Stimulated activated naive CD4-positive, alpha-beta T cell (primary cell): ENCODE results near the gene CCNO.
A peak's percentile ranks its signal among the peaks of the same experiment; 100 is the strongest.

ENCODE experiments used
- DNase-seq, 6 experiments: peaks; one replicate each; lab custom pipeline; 2025; lab: John Stamatoyannopoulos, UW

Gene CCNO

GRCh38 chr5:55232985-55233928 is at the start of gene CCNO:
CCNO (minus strand) TSS chr5:55233608; CDS start chr5:55233523, 85 bp downstream.
- peak; percentile 10 to 55 (median 38) for DNase-seq

- DNase-seq: no peak
Observed at GRCh38 chr5:55278778-55279177, 45.4 kb upstream of the CCNO start.

GRCh38 chr5:55276771-55277170 is 43.4 kb upstream of the CCNO start:
- DNase-seq: no peak

GRCh38 chr5:55258339-55258738 is 24.9 kb upstream of the CCNO start:
- no peak for DNase-seq

- DNase-seq: no peak
Observed at GRCh38 chr5:55254802-55255201, 21.4 kb upstream of the CCNO start.

- DNase-seq: no peak
Observed at GRCh38 chr5:55250064-55250463, 16.7 kb upstream of the CCNO start.

- DNase-seq: no peak
Observed at GRCh38 chr5:55241746-55242145, 8.3 kb upstream of the CCNO start.

- DNase-seq: no peak
Observed at GRCh38 chr5:55236800-55237199, 3.4 kb upstream of the CCNO start.

GRCh38 chr5:55234121-55234700 is 803 bp upstream of the CCNO start:
- peak in 1 of 6 experiments; percentile 15 for DNase-seq

- peak in 2 of 6 experiments; percentile 11 to 41 for DNase-seq
Observed at GRCh38 chr5:55232271-55232984, 980 bp downstream of the CCNO start.

GRCh38 chr5:55231919-55232270 is 1.5 kb downstream of the CCNO start:
- peak in 1 of 6 experiments; percentile 25 for DNase-seq

- peak in 2 of 6 experiments; percentile 35 to 50 for DNase-seq
Observed at GRCh38 chr5:55231029-55231918, 2.1 kb downstream of the CCNO start.

- no peak for DNase-seq
Observed at GRCh38 chr5:55230086-55230629, 3.2 kb downstream of the CCNO start.

- peak in 1 of 6 experiments; percentile 8 for DNase-seq
Observed at GRCh38 chr5:55227664-55228430, 5.6 kb downstream of the CCNO start.

- DNase-seq: peak in 3 of 6 experiments; percentile 27 to 47 (median 42)
Observed at GRCh38 chr5:55226934-55227663, 6.3 kb downstream of the CCNO start, which contains the start of gene MCIDAS. MCIDAS (minus strand) TSS chr5:55227315; CDS start chr5:55227138, 177 bp downstream.

- peak in 3 of 6 experiments; percentile 25 to 32 (median 30) for DNase-seq
Observed at GRCh38 chr5:55226027-55226933, 7.1 kb downstream of the CCNO start.

GRCh38 chr5:55225346-55225745 is 8.1 kb downstream of the CCNO start:
- no peak for DNase-seq

- peak in 1 of 6 experiments; percentile 12 for DNase-seq
Observed at GRCh38 chr5:55223812-55224240, 9.6 kb downstream of the CCNO start.
